GM23338 (cell line): Measurements from ENCODE around the gene IMPDH1.

Source experiments
- CREB1 ChIP-seq: fragments of 250-450 bp; sonication (Bioruptor Pico); IDR thresholded peaks from 2 replicates; pipeline ENCODE4 v1.5.0; 2020; ENCODE audit warnings: low read depth, mild to moderate bottlenecking, moderate library complexity
- EZH2 ChIP-seq: fragments of 200-600 bp; sonication (generic); IDR thresholded peaks from one replicate; pipeline ENCODE4 v1.8.0; 2017; ENCODE audit warnings: antibody characterized with exemption, mild to moderate bottlenecking, low read depth; ENCODE audit not compliant: unreplicated experiment
- POLR2AphosphoS5 ChIP-seq: IDR thresholded peaks from 2 replicates; pipeline ENCODE4 v1.6.1; 2016; ENCODE audit warnings: antibody characterized with exemption, low read depth
- ZNF331 ChIP-seq: fragments of 250-450 bp; sonication (Bioruptor Pico); IDR thresholded peaks from 2 replicates; pipeline ENCODE4 v1.5.0; 2020; ENCODE audit warnings: low read depth, mild to moderate bottlenecking, moderate library complexity
- TF ChIP-seq, protein P1 (sequence below), 2 experiments: fragments of 200-600 bp in 1 of 2; sonication (generic) in 1 of 2; conservative IDR thresholded peaks; 2 replicates each; pipeline versions ENCODE4 v1.5.1 to v1.6.1; 2016 to 2017; ENCODE audit warnings: antibody characterized with exemption in 2 of 2, low read depth in 2 of 2, mild to moderate bottlenecking in 2 of 2, moderate library complexity in 1 of 2
- TF ChIP-seq, protein P2 (sequence below): IDR thresholded peaks from 2 replicates; pipeline ENCODE4 v1.6.1; 2016; ENCODE audit warnings: antibody characterized with exemption

DNA sequence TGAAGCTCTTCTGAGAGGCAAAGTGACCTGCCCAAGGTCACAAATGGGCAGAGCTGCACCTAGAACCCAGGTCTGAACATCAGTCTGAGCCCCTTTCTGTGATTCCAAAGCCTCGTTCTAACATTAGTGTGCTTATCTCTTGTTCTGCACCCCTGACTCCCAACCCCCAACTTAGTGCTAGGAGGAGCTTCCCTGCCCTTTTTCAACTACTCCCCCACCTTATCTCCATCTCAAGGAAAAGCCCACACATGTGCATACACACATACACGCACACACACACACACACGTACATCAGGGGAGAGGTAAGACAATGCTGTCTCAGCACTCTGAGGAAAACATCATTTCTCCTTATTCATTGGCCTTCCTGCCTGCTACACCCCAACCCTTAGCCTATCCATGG, 56.6 kb downstream of the IMPDH1 start:
- no peak for TF ChIP-seq CREB1 (CRISPR knock-in tag)
- TF ChIP-seq, protein P1, sequence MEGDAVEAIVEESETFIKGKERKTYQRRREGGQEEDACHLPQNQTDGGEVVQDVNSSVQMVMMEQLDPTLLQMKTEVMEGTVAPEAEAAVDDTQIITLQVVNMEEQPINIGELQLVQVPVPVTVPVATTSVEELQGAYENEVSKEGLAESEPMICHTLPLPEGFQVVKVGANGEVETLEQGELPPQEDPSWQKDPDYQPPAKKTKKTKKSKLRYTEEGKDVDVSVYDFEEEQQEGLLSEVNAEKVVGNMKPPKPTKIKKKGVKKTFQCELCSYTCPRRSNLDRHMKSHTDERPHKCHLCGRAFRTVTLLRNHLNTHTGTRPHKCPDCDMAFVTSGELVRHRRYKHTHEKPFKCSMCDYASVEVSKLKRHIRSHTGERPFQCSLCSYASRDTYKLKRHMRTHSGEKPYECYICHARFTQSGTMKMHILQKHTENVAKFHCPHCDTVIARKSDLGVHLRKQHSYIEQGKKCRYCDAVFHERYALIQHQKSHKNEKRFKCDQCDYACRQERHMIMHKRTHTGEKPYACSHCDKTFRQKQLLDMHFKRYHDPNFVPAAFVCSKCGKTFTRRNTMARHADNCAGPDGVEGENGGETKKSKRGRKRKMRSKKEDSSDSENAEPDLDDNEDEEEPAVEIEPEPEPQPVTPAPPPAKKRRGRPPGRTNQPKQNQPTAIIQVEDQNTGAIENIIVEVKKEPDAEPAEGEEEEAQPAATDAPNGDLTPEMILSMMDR (conservative IDR thresholded peaks at IDR 0.05; ENCODE audit: low read depth in 2 of 2), result no peak
- no peak for TF ChIP-seq POLR2AphosphoS5
- no peak for TF ChIP-seq ZNF331 (CRISPR knock-in tag)
- TF ChIP-seq, protein P2, sequence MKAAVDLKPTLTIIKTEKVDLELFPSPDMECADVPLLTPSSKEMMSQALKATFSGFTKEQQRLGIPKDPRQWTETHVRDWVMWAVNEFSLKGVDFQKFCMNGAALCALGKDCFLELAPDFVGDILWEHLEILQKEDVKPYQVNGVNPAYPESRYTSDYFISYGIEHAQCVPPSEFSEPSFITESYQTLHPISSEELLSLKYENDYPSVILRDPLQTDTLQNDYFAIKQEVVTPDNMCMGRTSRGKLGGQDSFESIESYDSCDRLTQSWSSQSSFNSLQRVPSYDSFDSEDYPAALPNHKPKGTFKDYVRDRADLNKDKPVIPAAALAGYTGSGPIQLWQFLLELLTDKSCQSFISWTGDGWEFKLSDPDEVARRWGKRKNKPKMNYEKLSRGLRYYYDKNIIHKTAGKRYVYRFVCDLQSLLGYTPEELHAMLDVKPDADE, result no peak
- no peak for TF ChIP-seq EZH2
